GM19351 (cell line): ENCODE results near the gene LRRC59.

Experiments used
- ATAC-seq: cut with Tn5 transposase; IDR thresholded peaks from one replicate; pipeline ENCODE4 v1.9.1; 2021; ENCODE audit warnings: mild to moderate bottlenecking, moderate library complexity; ENCODE audit not compliant: unreplicated experiment

The LRRC59 gene

GRCh38 chr17:50388728-50389127 is 8.6 kb downstream of the LRRC59 start:
- no peak for ATAC-seq

- no peak for ATAC-seq
Measured at GRCh38 chr17:50386510-50386909, 10.8 kb downstream of the LRRC59 start.

- ATAC-seq, result no peak
Measured at GRCh38 chr17:50382931-50383330, 14.4 kb downstream of the LRRC59 start.

GRCh38 chr17:50381920-50382319 is 15.4 kb downstream of the LRRC59 start:
- ATAC-seq, result no peak

GRCh38 chr17:50381260-50381815 is 16.0 kb downstream of the LRRC59 start:
- no peak for ATAC-seq

- ATAC-seq, result no peak
Measured at GRCh38 chr17:50380369-50381259, 16.7 kb downstream of the LRRC59 start.

GRCh38 chr17:50379351-50380132 is 17.8 kb downstream of the LRRC59 start:
- ATAC-seq, result no peak

- no peak for ATAC-seq
Measured at GRCh38 chr17:50375858-50376538, 21.3 kb downstream of the LRRC59 start.

- no peak for ATAC-seq
Measured at GRCh38 chr17:50373705-50374104, 23.6 kb downstream of the LRRC59 start.

- ATAC-seq, result peak; percentile 91
Measured at GRCh38 chr17:50372758-50373556, 24.4 kb downstream of the LRRC59 start, which contains the start of the genes EME1 and MRPL27. EME1 (plus strand) TSS chr17:50373229; CDS start chr17:50375209, 1,980 bp downstream. MRPL27 (minus strand) TSS chr17:50373184; CDS start chr17:50373170, 14 bp downstream.

GRCh38 chr17:50372222-50372757 is 25.0 kb downstream of the LRRC59 start:
- peak; percentile 16 for ATAC-seq

- no peak for ATAC-seq
Measured at GRCh38 chr17:50371526-50371925, 25.8 kb downstream of the LRRC59 start.

GRCh38 chr17:50370052-50370451 is 27.3 kb downstream of the LRRC59 start:
- no peak for ATAC-seq

- no peak for ATAC-seq
Measured at GRCh38 chr17:50367401-50367800, 29.9 kb downstream of the LRRC59 start.

GRCh38 chr17:50365649-50366393 is 31.5 kb downstream of the LRRC59 start:
- no peak for ATAC-seq

- ATAC-seq, result no peak
Measured at GRCh38 chr17:50365165-50365564, 32.2 kb downstream of the LRRC59 start.

GRCh38 chr17:50364715-50365114 is 32.6 kb downstream of the LRRC59 start:
- ATAC-seq, result no peak

GRCh38 chr17:50364061-50364458 is 33.3 kb downstream of the LRRC59 start:
- ATAC-seq, result no peak
